Breast epithelium (tissue), 4 donors: ENCODE results near the gene AIM2. TPM values are rescaled to one million over a fixed set of nuclear protein-coding genes. Genes with fewer than 3 reads are reported as not detected.
"Not testable (repeated sequence)": the region's sequence is repeated elsewhere in the genome, so short reads cannot be mapped to it uniquely, and the experiment has no call there.

Experiments
- DNase-seq, 2 donors: peaks; one replicate each; pipeline ENCODE4 v3.0.0-alpha.2; 2019; ENCODE audit warnings: low spot score in 2 of 2
- H3K27ac ChIP-seq, 2 donors: fragments of 200-600 bp; sonication (generic) in 1 of 2; one replicate each; pipeline ENCODE4 v1.5.1; 2016 to 2019; ENCODE audit warnings: mild to moderate bottlenecking in 1 of 2
- H3K27me3 ChIP-seq, 2 donors: fragments of 200-600 bp; sonication (generic) in 1 of 2; one replicate each; pipeline versions ENCODE4 v1.5.1 to v1.6.0; 2017 to 2019; ENCODE audit warnings: control low read depth in 1 of 2, mild to moderate bottlenecking in 1 of 2
- H3K36me3 ChIP-seq: fragments of 200-600 bp; one replicate; pipeline ENCODE4 v1.5.1; 2019
- H3K4me1 ChIP-seq, 2 donors: fragments of 200-600 bp; sonication (generic); one replicate each; pipeline ENCODE4 v1.5.1; 2016 to 2019; ENCODE audit warnings: control low read depth in 1 of 2
- H3K4me3 ChIP-seq, 3 donors: fragments of 200-600 bp; sonication (generic); 1 replicate in 2 of 3; 2 replicates in 1 of 3; pipeline ENCODE4 v1.5.1; 2016 to 2019; ENCODE audit warnings: mild to moderate bottlenecking in 3 of 3, moderate library complexity in 2 of 3
- H3K9me3 ChIP-seq, 2 donors: fragments of 200-600 bp; sonication (generic) in 1 of 2; one replicate each; pipeline ENCODE4 v1.5.1; 2016 to 2019; ENCODE audit warnings: control low read depth in 1 of 2
- POLR2A ChIP-seq: fragments of 450-650 bp; IDR thresholded peaks from one replicate; pipeline ENCODE4 v1.6.1; 2016; ENCODE audit warnings: antibody characterized with exemption, mild to moderate bottlenecking, moderate library complexity
- POLR2AphosphoS5 ChIP-seq, 3 donors: sonication (generic); formaldehyde crosslinking; IDR thresholded peaks; one replicate each; pipeline ENCODE4 v1.6.1; 2017; ENCODE audit warnings: antibody characterized with exemption in 3 of 3
- intact Hi-C: fragments of 100-400 bp; cut with DNase I; formaldehyde crosslinking; loops from one replicate; pipeline ENCODE4 v1.15.1; 2023; ENCODE audit warnings: low total_unique reads
- total RNA-seq, 3 donors: library from RNA; depleted of rRNA; stranded (reverse); fragments of >200 nt; gene quantifications; one replicate each; pipeline ENCODE4 v1.1.0, GENCODE V29; 2016
- TF ChIP-seq, protein P1 (sequence below), 3 donors: fragments of 450-650 bp; IDR thresholded peaks; one replicate each; pipeline ENCODE4 v1.5.1; 2016 to 2017; ENCODE audit warnings: antibody characterized with exemption in 3 of 3, mild to moderate bottlenecking in 3 of 3, moderate library complexity in 3 of 3

The AIM2 gene
- total RNA-seq, 3 donors from 2014 or later = 0.32 to 1.6 (median 0.73) TPM

DNA sequence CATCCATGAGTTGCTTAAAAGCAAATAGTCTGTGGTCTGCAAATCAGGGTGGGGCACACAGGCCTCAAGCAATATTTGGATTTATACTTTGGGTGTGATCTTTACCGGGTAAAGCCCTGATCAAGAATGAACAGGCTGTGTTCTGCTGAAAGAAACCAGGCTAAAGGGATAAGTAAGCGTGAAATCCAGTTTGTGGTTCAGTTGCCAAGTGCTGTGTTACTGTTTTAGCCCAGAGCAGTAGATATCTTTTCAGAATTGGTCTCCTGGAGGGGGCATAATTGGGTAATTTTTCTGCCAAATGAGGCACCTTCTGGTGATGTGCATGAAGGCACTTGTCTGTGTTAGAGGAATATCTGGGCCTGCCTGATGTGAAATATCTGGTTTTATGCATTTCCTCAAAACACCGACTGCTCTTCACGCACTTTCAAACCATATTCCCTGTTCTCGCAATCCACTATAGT lies 21.4 kb downstream of the AIM2 start:
- TF ChIP-seq POLR2AphosphoS5 (IDR thresholded peaks at IDR 0.05) (no peak), POLR2A (no peak)
- TF ChIP-seq, protein P1, sequence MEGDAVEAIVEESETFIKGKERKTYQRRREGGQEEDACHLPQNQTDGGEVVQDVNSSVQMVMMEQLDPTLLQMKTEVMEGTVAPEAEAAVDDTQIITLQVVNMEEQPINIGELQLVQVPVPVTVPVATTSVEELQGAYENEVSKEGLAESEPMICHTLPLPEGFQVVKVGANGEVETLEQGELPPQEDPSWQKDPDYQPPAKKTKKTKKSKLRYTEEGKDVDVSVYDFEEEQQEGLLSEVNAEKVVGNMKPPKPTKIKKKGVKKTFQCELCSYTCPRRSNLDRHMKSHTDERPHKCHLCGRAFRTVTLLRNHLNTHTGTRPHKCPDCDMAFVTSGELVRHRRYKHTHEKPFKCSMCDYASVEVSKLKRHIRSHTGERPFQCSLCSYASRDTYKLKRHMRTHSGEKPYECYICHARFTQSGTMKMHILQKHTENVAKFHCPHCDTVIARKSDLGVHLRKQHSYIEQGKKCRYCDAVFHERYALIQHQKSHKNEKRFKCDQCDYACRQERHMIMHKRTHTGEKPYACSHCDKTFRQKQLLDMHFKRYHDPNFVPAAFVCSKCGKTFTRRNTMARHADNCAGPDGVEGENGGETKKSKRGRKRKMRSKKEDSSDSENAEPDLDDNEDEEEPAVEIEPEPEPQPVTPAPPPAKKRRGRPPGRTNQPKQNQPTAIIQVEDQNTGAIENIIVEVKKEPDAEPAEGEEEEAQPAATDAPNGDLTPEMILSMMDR (IDR thresholded peaks at IDR 0.05) = no peak
- Histone ChIP-seq H3K4me3 (no peak overlapping the region), H3K4me1 (no peaks in the 10 kb centered on the region), H3K9me3 (no peaks in the 10 kb centered on the region), H3K27ac (no peak overlapping the region), H3K27me3 (no peaks in the 10 kb centered on the region), H3K36me3 (no peaks in the 10 kb centered on the region)
- no peak for DNase-seq
- intact Hi-C loops = no loop called here

DNA sequence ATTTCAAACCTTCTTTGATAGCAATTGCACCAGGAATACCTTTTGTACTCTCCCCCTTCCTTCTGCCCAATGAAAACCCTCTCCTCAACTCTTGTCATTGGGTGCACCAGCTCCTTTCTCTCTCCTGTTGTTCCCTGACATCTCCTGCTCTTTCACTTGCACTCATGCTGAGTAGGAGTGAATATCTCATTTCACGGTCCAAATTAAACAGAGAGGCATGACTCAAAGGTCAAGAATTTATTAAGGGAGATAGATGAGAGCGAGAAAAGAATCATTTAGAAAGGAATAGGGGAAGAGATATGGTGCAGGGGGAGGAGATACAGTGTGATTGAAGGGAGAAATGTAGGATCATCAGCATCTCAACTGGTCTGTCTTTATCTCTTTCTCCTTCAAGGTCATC lies 22.1 kb downstream of the AIM2 start:
- H3K27me3 ChIP-seq = no peaks in the 10 kb centered on the region
- no peaks in the 10 kb centered on the region for H3K4me1 ChIP-seq
- intact Hi-C loops = no loop called here
- no peaks in the 10 kb centered on the region for H3K36me3 ChIP-seq
- DNase-seq = no peak
- H3K27ac ChIP-seq = no peak overlapping the region
- no peak overlapping the region for H3K4me3 ChIP-seq
- TF ChIP-seq, protein P1 (IDR thresholded peaks at IDR 0.05) = no peak
- TF ChIP-seq POLR2A (no peak), POLR2AphosphoS5 (IDR thresholded peaks at IDR 0.05) (no peak)
- no peaks in the 10 kb centered on the region for H3K9me3 ChIP-seq

DNA sequence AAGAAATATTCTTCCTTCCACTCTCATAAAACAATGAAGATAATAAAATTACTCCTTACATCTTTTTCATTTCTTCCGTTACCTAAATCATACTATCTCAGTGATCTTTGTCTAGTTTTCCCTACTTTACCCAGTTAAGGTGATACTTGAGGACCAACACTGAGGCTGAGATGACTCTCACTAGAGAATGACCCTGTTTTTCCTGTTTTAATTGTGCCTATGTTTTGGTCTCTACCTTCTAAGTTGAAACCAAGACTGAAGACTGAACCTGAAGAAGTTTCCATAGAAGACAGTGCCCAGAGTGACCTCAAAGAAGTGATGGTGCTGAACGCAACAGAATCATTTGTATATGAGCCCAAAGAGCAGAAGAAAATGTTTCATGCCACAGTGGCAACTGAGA lies 25.1 kb downstream of the AIM2 start:
- H3K4me1 ChIP-seq = no peaks in the 10 kb centered on the region
- H3K36me3 ChIP-seq = no peaks in the 10 kb centered on the region
- DNase-seq = no peak
- intact Hi-C loops = no loop called here
- TF ChIP-seq, protein P1 (IDR thresholded peaks at IDR 0.05) = no peak
- TF ChIP-seq POLR2A = no peak
- no peak for TF ChIP-seq POLR2AphosphoS5 (IDR thresholded peaks at IDR 0.05)
- H3K27me3 ChIP-seq = no peaks in the 10 kb centered on the region
- H3K4me3 ChIP-seq = no peak overlapping the region
- H3K27ac ChIP-seq = no peak overlapping the region
- H3K9me3 ChIP-seq = no peaks in the 10 kb centered on the region

DNA sequence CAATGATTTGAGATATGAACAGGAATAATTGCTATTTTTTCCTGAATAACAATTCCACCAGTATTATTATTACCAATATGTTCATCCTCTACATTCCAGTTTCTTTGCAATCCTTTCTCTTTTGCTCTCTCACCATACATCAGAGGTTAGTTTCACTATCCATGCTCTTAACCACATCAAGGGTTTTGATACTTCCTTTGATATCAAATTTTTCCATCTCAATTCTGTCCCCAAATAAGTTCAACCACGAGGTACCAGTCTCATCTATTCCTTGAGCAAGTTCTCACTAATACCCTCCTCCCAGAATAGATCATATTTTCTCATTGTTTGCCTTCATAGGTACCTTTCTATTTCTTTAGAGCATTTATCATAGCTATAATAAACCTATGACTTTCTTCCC lies 30.1 kb downstream of the AIM2 start:
- H3K4me1 ChIP-seq, H3K27me3 ChIP-seq, H3K4me3 ChIP-seq, DNase-seq, H3K27ac ChIP-seq, H3K9me3 ChIP-seq, intact Hi-C loops, H3K36me3 ChIP-seq: not testable (repeated sequence)

DNA sequence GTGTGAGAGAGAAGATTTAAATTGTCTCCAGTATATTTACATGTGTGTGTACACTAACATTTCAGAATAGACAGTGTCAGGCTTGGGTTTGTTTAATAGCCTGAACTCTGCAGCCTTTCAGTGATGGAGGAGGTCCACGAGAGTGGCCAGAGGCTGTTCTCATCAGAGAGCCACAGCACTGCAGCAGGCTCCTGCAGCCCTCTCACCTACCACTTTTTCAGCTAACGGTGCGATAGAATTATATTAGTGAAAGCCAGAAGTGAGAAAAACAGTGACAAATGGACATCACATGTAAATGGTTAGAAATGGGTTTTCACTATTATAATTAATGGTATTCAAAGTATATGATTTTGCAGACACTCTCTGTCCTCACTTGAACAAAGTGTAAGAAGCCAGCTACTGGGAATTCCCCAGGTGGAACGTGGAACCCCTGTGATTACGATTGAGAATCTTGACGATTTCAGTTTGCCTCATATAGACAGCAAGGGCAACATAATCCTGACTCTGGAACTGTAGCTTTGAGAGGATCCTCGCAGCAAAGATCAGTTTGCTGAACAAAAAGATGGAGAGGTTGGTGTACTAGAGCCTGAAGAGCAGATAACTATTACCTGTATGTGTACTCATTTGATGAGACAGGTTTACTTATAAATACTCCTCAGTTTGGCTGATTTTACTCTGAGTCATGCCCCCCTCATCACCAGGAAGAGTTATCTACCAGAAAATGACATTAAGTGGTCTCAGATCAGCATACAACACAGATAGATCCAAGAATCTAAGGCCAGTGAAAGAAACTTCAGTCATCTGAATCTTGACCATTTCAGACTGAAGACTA lies 35.5 kb downstream of the AIM2 start:
- Histone ChIP-seq H3K27ac (no peak overlapping the region), H3K4me3 (no peak overlapping the region), H3K27me3 (no peaks in the 10 kb centered on the region), H3K36me3 (no peaks in the 10 kb centered on the region), H3K4me1 (no peaks in the 10 kb centered on the region), H3K9me3 (no peaks in the 10 kb centered on the region)
- DNase-seq = no peak
- TF ChIP-seq POLR2A (no peak), POLR2AphosphoS5 (IDR thresholded peaks at IDR 0.05) (no peak)
- TF ChIP-seq, protein P1 (IDR thresholded peaks at IDR 0.05) = no peak
- intact Hi-C loops = no loop called here
